Small intestine (tissue), 7 donors: ENCODE results near the gene CDNF. TPM values are rescaled to one million over a fixed set of nuclear protein-coding genes. Genes with fewer than 3 reads are reported as not detected.

Experiments used
- DNase-seq, 2 donors: peaks; one replicate each; pipeline versions ENCODE4 v3.0.0 to v3.0.0-alpha.2; 2013
- FAIRE-seq: peaks from 2 replicates; lab custom pipeline; 2012; peaks lifted over from hg19 to GRCh38; lab: Jason Lieb, UNC
- H3K27ac ChIP-seq, 3 donors: one replicate each; pipeline ENCODE4 v1.5.1; 2013; ENCODE audit warnings: low read length in 2 of 3, mild to moderate bottlenecking in 2 of 3, control low read depth in 1 of 3, inconsistent platforms in 1 of 3, low read depth in 1 of 3, moderate library complexity in 1 of 3
- H3K27me3 ChIP-seq, 3 donors: one replicate each; pipeline ENCODE4 v1.6.1; 2013; ENCODE audit warnings: low read length in 3 of 3, inconsistent platforms in 1 of 3; ENCODE audit not compliant: control insufficient read depth in 3 of 3, insufficient read depth in 3 of 3
- H3K36me3 ChIP-seq, 3 donors: one replicate each; pipeline ENCODE4 v1.6.1; 2013; ENCODE audit warnings: low read length in 3 of 3, inconsistent platforms in 1 of 3, low read depth in 1 of 3, mild to moderate bottlenecking in 1 of 3, moderate library complexity in 1 of 3; ENCODE audit not compliant: control insufficient read depth in 3 of 3, insufficient read depth in 2 of 3
- H3K4me1 ChIP-seq, 3 donors: one replicate each; pipeline ENCODE4 v1.6.1; 2013; ENCODE audit warnings: low read length in 2 of 3, inconsistent platforms in 1 of 3, low read depth in 1 of 3, mild to moderate bottlenecking in 1 of 3, moderate library complexity in 1 of 3; ENCODE audit not compliant: control insufficient read depth in 3 of 3, insufficient read depth in 2 of 3
- H3K4me3 ChIP-seq, 3 donors: one replicate each; pipeline ENCODE4 v1.5.1; 2013; ENCODE audit warnings: low read length in 3 of 3, control low read depth in 1 of 3, inconsistent platforms in 1 of 3, low read depth in 1 of 3, mild to moderate bottlenecking in 1 of 3, moderate library complexity in 1 of 3
- H3K9me3 ChIP-seq, 2 donors: one replicate each; pipeline ENCODE4 v1.6.1; 2013; ENCODE audit warnings: low read depth in 1 of 2, low read length in 1 of 2; ENCODE audit not compliant: control insufficient read depth in 2 of 2, insufficient read depth in 1 of 2
- WGBS, 3 donors: extraction: QIAGEN DNeasy Blood & Tissue Kit; methylation state at CpG; one replicate each; pipeline ENCODE4 v1.1.7; 2013; 5-methylcytosine and 5-hydroxymethylcytosine counted together
- polyA plus RNA-seq, 4 donors: library from polyadenylated mRNA; stranded (reverse) in 3 of 4; unstranded in 1 of 4; fragments of 200-250 nt in 3 of 4; fragments of 120-200 nt in 1 of 4; gene quantifications; one replicate each; pipeline versions ENCODE4 v1.2.1 to v1.2.3, GENCODE V29; 2013
- donor health status: healthy with polysubstance abuse.
- donor health status: control.
- donor health status: control.
- donor health status: Bipolar disorder and iron deficiency.
- donor health status: healthy.

Gene CDNF
- polyA plus RNA-seq, 4 donors: 0.75 to 3.9 (median 1.8) TPM; not detected in 1

GRCh38 chr10:14836208-14836607 is 1.6 kb downstream of the CDNF start:
- no peak for FAIRE-seq
- no peak overlapping the region for H3K27ac ChIP-seq
- 92 to 99% (median 93%) methylated on average over 2 of the region's 2 CpGs for WGBS, 3 donors
- H3K27me3 ChIP-seq: no peaks in the 10 kb centered on the region
- no peak for DNase-seq
- no peaks in the 10 kb centered on the region for H3K36me3 ChIP-seq
- H3K9me3 ChIP-seq: no peaks in the 10 kb centered on the region
- H3K4me3 ChIP-seq: no peak overlapping the region
- no peaks in the 10 kb centered on the region for H3K4me1 ChIP-seq

GRCh38 chr10:14833106-14833505 is 4.7 kb downstream of the CDNF start:
- FAIRE-seq (no peak), DNase-seq (no peak)
- Histone ChIP-seq H3K4me1 (no peaks in the 10 kb centered on the region), H3K27me3 (no peaks in the 10 kb centered on the region), H3K4me3 (no peak overlapping the region), H3K9me3 (no peaks in the 10 kb centered on the region), H3K36me3 (no peaks in the 10 kb centered on the region), H3K27ac (no peak overlapping the region)
- 76 to 81% (median 80%) methylated on average over 3 of the region's 3 CpGs for WGBS, 3 donors

DNA sequence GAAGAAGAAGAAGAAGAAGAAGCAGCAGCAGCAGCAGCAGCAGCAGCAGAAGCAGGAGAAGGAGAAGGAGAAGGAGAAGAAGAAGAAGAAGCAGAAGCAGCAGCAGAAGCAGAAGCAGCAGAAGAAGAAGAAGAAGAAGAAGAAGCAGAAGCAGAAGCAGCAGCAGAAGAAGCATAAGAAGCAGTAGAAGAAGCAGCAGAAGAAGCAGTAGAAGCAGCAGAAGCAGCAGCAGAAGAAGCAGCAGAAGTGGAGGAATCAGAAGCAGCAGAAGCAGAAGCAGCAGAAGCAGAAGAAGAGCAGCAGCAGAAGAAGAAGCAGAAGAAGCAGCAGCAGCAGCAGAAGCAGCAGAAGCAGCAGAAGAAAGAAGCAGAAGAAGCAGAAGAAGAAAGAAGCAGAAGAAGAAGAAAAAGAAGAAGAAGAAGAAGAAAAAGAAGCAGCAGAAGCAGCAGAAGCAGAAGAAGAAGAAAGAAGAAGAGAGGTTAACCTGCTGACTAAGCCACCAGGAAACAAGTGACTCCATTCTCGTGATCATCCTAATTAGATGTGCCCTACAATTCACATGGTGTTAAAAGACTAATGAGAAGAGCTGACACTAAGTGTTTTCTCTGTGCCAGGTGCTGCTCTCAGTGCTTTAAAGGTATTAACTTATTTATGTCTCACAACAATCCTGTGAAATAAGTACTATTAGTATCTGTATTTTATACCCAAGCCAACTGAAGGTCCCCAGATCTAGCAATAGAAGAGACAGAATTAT is 11.6 kb downstream of the CDNF start:
- no peaks in the 10 kb centered on the region for H3K27me3 ChIP-seq
- WGBS, 3 donors: 31 to 55% (median 42%) methylated on average over 1 of the region's 1 CpG
- DNase-seq (no peak), FAIRE-seq (no peak)
- H3K27ac ChIP-seq: no peak overlapping the region
- no peaks in the 10 kb centered on the region for H3K9me3 ChIP-seq
- H3K4me3 ChIP-seq: no peak overlapping the region
- H3K36me3 ChIP-seq: no peaks in the 10 kb centered on the region
- H3K4me1 ChIP-seq: peaks cover 0 to 7% (median 3%) of the 10 kb centered on the region in 3 donors

DNA sequence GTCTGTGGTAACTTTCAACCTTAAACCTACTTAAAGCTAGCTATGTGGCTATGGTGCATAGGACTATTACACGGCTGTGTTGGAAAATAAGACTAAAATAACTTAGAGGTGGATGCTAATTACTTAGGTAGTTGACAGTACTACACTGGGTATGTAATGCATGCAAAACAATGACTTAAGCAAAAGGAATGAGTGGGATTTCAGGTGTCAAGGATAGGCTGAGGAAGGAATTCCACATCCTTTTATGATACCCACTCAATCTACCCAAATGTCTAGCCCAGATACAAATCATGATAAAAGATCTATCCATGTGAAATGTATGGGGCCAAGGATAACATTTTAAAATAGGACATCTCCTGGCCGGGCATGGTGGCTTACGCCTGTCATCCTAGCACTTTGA is 13.9 kb downstream of the CDNF start:
- Histone ChIP-seq H3K4me1 (peaks cover 0 to 7% (median 3%) of the 10 kb centered on the region in 3 donors), H3K27ac (no peak overlapping the region), H3K4me3 (no peak overlapping the region), H3K9me3 (no peaks in the 10 kb centered on the region), H3K36me3 (no peaks in the 10 kb centered on the region), H3K27me3 (no peaks in the 10 kb centered on the region)
- DNase-seq (no peak), FAIRE-seq (no peak)
- WGBS, 3 donors: 91 to 95% (median 93%) methylated on average over 3 of the region's 3 CpGs

GRCh38 chr10:14822879-14823755 is 14.7 kb downstream of the CDNF start:
- FAIRE-seq (peak; percentile 53), DNase-seq (peak; percentile 15 to 28)
- H3K27me3 ChIP-seq: no peaks in the 10 kb centered on the region
- no peaks in the 10 kb centered on the region for H3K36me3 ChIP-seq
- no peak overlapping the region for H3K4me3 ChIP-seq
- H3K9me3 ChIP-seq: no peaks in the 10 kb centered on the region
- H3K4me1 ChIP-seq: peaks cover 0 to 7% (median 3%) of the 10 kb centered on the region in 3 donors
- 28 to 36% (median 33%) methylated on average over 3 of the region's 3 CpGs for WGBS, 3 donors
- no peak overlapping the region for H3K27ac ChIP-seq

DNA sequence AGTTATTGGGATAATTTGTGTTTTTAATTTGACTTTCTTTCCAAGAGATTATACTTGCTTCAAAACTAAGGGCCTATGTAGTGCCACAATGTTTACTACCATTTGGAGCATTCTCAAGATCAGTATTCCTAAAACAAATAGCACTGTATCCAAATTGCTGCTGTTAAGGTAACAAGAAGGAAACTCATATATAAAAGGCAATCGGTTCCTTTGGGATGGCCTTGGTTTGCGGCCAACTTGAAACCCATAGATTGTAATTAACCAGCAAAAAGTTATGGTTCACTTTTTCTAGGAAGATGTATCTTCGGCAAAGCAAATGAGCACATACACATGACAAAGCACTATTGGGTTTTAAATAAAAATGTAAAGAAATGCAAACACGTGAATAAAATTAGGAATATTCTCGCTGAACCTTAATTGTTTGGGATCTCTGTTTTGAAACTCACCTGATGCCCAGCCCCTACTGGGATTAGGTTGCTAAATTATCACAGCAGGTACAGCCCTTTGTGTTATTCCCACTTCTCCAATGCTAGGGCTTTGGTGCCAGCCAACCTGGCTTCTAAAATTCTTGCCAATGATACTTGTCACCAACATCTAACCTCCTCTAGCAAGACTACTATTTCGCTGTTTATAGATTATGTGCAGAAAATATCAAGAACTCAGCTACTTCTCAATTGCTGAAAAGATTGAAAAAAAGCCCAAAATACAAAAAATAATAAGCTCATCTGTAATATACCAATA is 16.0 kb downstream of the CDNF start:
- Histone ChIP-seq H3K36me3 (no peaks in the 10 kb centered on the region), H3K27ac (no peak overlapping the region), H3K4me3 (no peak overlapping the region), H3K4me1 (peaks cover 0 to 7% (median 3%) of the 10 kb centered on the region in 3 donors), H3K27me3 (no peaks in the 10 kb centered on the region), H3K9me3 (no peaks in the 10 kb centered on the region)
- FAIRE-seq (no peak), DNase-seq (no peak)
- 60 to 76% (median 64%) methylated on average over 6 of the region's 6 CpGs for WGBS, 3 donors

DNA sequence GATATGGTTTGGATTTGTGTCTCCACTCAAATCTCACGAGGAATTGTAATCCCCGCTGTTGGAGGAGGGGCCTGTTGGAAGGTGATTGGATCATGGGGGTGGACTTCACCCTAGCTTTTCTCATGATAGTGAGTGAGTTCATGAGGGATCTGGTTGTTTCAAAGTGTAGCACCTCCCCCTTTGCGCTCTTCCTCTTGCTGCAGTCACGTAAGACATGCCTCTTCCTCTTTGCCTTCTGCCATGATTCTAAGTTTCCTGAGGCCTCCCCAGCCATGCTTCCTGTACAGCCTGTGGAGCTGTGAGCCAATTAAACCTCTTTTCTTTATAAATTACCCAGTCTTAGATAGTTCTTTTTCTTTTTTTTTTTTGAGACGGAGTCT is 17.1 kb downstream of the CDNF start:
- Histone ChIP-seq H3K4me3 (no peak overlapping the region), H3K27me3 (no peaks in the 10 kb centered on the region), H3K4me1 (peaks cover 0 to 7% (median 3%) of the 10 kb centered on the region in 3 donors), H3K9me3 (no peaks in the 10 kb centered on the region), H3K36me3 (no peaks in the 10 kb centered on the region), H3K27ac (no peak overlapping the region)
- 91 to 95% (median 94%) methylated on average over 5 of the region's 5 CpGs for WGBS, 3 donors
- FAIRE-seq (no peak), DNase-seq (no peak)
